Endothelial cell of umbilical vein (primary cell): Measurements from ENCODE around the gene AFF1. TPM values are rescaled to one million over a fixed set of nuclear protein-coding genes. Genes with fewer than 3 reads are reported as not detected.

Source experiments
- BruUV-seq: library from RNA; stranded (reverse); fragments of 400-500 nt; replicated peaks from 2 replicates; lab custom pipeline; 2021; lab: Mats Ljungman, UMichigan
- CTCF ChIA-PET: fragments of 300-600, 350-600 bp; sonication (Branson Sonifier 250); formaldehyde crosslinking; loops from one replicate; lab custom pipeline; 2021; ENCODE audit warnings: antibody characterized with exemption, inconsistent platforms; lab: Charles Lee
- POLR2A ChIA-PET: fragments of 300-600, 350-600 bp; sonication (Branson Sonifier 250); formaldehyde crosslinking; loops from one replicate; lab custom pipeline; 2021; ENCODE audit warnings: antibody characterized with exemption, inconsistent platforms; lab: Charles Lee
- DNase-seq: peaks from one replicate; pipeline ENCODE4 v3.0.0-alpha.2; 2011; ENCODE audit warnings: low read depth, low spot score
- FAIRE-seq: peaks from 2 replicates; lab custom pipeline; 2011; peaks lifted over from hg19 to GRCh38; lab: Jason Lieb, UNC
- H2AFZ ChIP-seq: 2 replicates; pipeline ENCODE4 v1.6.0; 2012; ENCODE audit warnings: low read depth, low read length, control low read depth, inconsistent platforms
- H3K27ac ChIP-seq: 2 replicates; pipeline ENCODE4 v1.5.1; 2011; ENCODE audit warnings: low read depth, mild to moderate bottlenecking, control low read depth, low read length, moderate library complexity; ENCODE audit not compliant: insufficient read depth
- H3K27me3 ChIP-seq, 2 experiments: 2 replicates each; pipeline versions ENCODE4 v1.6.0 to v1.6.1; 2011; ENCODE audit warnings: low read length in 2 of 2, mixed read lengths in 1 of 2; ENCODE audit not compliant: control insufficient read depth in 2 of 2, insufficient read depth in 2 of 2
- H3K36me3 ChIP-seq, 2 experiments: 2 replicates in 1 of 2; 3 replicates in 1 of 2; pipeline ENCODE4 v1.5.1; 2011; ENCODE audit warnings: low read length in 2 of 2, mild to moderate bottlenecking in 1 of 2, moderate library complexity in 1 of 2; ENCODE audit not compliant: control insufficient read depth in 2 of 2, insufficient read depth in 2 of 2; ENCODE audit errors: extremely low read depth in 1 of 2
- H3K4me1 ChIP-seq: 3 replicates; pipeline ENCODE4 v1.5.1; 2011; ENCODE audit warnings: mild to moderate bottlenecking, low read length; ENCODE audit not compliant: control insufficient read depth, insufficient read depth; ENCODE audit errors: extremely low read depth
- H3K4me2 ChIP-seq: 2 replicates; pipeline ENCODE4 v1.6.1; 2011; ENCODE audit warnings: low read length, control low read depth, mixed read lengths; ENCODE audit not compliant: insufficient read depth
- H3K4me3 ChIP-seq, 3 experiments: fragments of 200-600 bp in 1 of 3; sonication (generic), shearing (Covaris generic) in 1 of 3; replicated peaks in 1 of 3; 2 replicates each; pipeline ENCODE4 v1.5.1; 2011 to 2016; ENCODE audit warnings: control low read depth in 3 of 3, low read length in 3 of 3, mild to moderate bottlenecking in 2 of 3, inconsistent platforms in 1 of 3, low read depth in 1 of 3, moderate library complexity in 1 of 3; ENCODE audit not compliant: insufficient read depth in 1 of 3
- H3K79me2 ChIP-seq: 2 replicates; pipeline ENCODE4 v1.6.0; 2012; ENCODE audit warnings: low read length, inconsistent platforms; ENCODE audit not compliant: control insufficient read depth, insufficient read depth
- H3K9ac ChIP-seq: replicated peaks from 2 replicates; pipeline ENCODE3; 2011; ENCODE audit warnings: low read length, control low read depth; ENCODE audit not compliant: insufficient read depth; ENCODE audit errors: extremely low read depth
- H3K9me1 ChIP-seq: replicated peaks from 3 replicates; pipeline ENCODE4 v1.6.0; 2011; ENCODE audit warnings: mild to moderate bottlenecking, low read length; ENCODE audit not compliant: control insufficient read depth, insufficient read depth; ENCODE audit errors: extremely low read depth
- H3K9me3 ChIP-seq: replicated peaks from 2 replicates; pipeline ENCODE4 v1.5.1; 2012; ENCODE audit warnings: low read length, inconsistent platforms; ENCODE audit not compliant: control insufficient read depth, insufficient read depth
- H4K20me1 ChIP-seq: replicated peaks from 2 replicates; pipeline ENCODE3; 2011; ENCODE audit warnings: mild to moderate bottlenecking, low read length; ENCODE audit not compliant: control insufficient read depth, insufficient read depth; ENCODE audit errors: extremely low read depth
- EZH2 ChIP-seq: IDR thresholded peaks from 2 replicates; pipeline ENCODE4 v1.6.1; 2012; ENCODE audit warnings: borderline replicate concordance, low read depth, mild to moderate bottlenecking, moderate library complexity, low read length, inconsistent platforms; ENCODE audit not compliant: severe bottlenecking
- FOS ChIP-seq: IDR thresholded peaks from 2 replicates; pipeline ENCODE4 v1.6.1; 2011; ENCODE audit warnings: mild to moderate bottlenecking, low read length, moderate library complexity, borderline replicate concordance; ENCODE audit not compliant: insufficient read depth
- GATA2 ChIP-seq: IDR thresholded peaks from 2 replicates; pipeline ENCODE4 v1.7.0; 2011; ENCODE audit warnings: low read depth, mild to moderate bottlenecking, moderate library complexity, mixed read lengths, low read length; ENCODE audit not compliant: insufficient read length, insufficient read depth
- JUN ChIP-seq: IDR thresholded peaks from 2 replicates; pipeline ENCODE4 v1.6.1; 2011; ENCODE audit warnings: borderline replicate concordance, low read depth; ENCODE audit not compliant: insufficient read length, insufficient read depth
- MYC ChIP-seq: IDR thresholded peaks from one replicate; pipeline ENCODE4 v1.6.1; 2011; ENCODE audit warnings: mild to moderate bottlenecking, low read depth, low read length
- POLR2A ChIP-seq: IDR thresholded peaks from 2 replicates; pipeline ENCODE4 v1.6.1; 2012; ENCODE audit warnings: low read depth, mild to moderate bottlenecking, control low read depth, low read length
- POLR2AphosphoS5 ChIP-seq: IDR thresholded peaks from 2 replicates; pipeline ENCODE4 v1.6.1; 2012; ENCODE audit warnings: low read depth, mild to moderate bottlenecking, control low read depth, low read length, moderate library complexity; ENCODE audit not compliant: insufficient read depth
- dilution Hi-C: fragments of 300-500 bp; cut with MboI; formaldehyde crosslinking; loops from one replicate; pipeline ENCODE4 v1.15.0; 2019; ENCODE audit warnings: low sequenced_read_pairs; ENCODE audit not compliant: extremely low pct_ligation_motif_present
- intact Hi-C: fragments of 100-400 bp; cut with micrococcal nuclease; formaldehyde crosslinking; loops from one replicate; pipeline ENCODE4 v1.10.0; 2022
- polyA plus RNA-seq, 4 experiments: library from polyadenylated mRNA; depleted of rRNA in 3 of 4; stranded (reverse) in 3 of 4; unstranded in 1 of 4; fragments of >200 nt; gene quantifications; 2 replicates each; pipeline versions ENCODE4 v1.2.1 to v1.2.3, GENCODE V29; 2011 to 2012; ENCODE audit warnings: missing spikeins in 1 of 4
- total RNA-seq: library from RNA; stranded (reverse); gene quantifications from 2 replicates; pipeline ENCODE4 v1.2.3, GENCODE V29; 2021
- TF ChIP-seq, protein P1 (sequence below), 2 donors: IDR thresholded peaks; 1 replicate in 1 of 2; 2 replicates in 1 of 2; pipeline ENCODE4 v1.5.1; 2011; ENCODE audit warnings: low read length in 2 of 2, mild to moderate bottlenecking in 2 of 2, moderate library complexity in 2 of 2, control low read depth in 1 of 2, inconsistent platforms in 1 of 2, low read depth in 1 of 2; ENCODE audit not compliant: insufficient read depth in 1 of 2; ENCODE audit errors: extremely low read depth in 1 of 2
- TF ChIP-seq, protein P2 (sequence below): IDR thresholded peaks from 2 replicates; pipeline ENCODE4 v1.6.1; 2011; ENCODE audit not compliant: insufficient read depth, insufficient read length

Gene AFF1
- total and polyA plus RNA-seq, 2 donors (not counting 3 experiments of a cell fraction or from before 2014, with no cell fraction given), result 26.2 to 106 TPM

DNA sequence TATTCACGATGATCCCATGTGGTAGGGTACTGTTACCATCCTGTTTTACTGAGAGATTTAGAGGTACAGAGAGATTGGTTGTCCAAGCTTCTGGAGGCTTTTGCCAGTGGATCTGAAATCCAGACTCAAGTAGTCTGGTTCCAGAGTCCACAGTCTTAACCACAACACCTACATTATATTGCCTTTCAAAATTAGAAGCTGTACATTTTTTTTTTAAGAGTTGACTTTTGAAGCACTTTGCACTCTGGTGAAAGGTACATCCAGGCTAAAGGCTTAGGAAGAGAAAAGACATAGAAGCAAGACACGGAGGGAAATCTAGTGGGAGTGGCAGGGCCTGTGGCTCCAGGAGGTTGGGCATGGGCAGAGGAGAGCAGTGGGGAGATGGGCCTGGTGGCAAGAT is 122.1 kb downstream of the AFF1 start:
- H3K4me3 ChIP-seq, result no peak overlapping the region
- H2AFZ ChIP-seq, result no peak overlapping the region
- BruUV-seq, result no TSS peak
- H3K9me1 ChIP-seq, result no peaks in the 10 kb centered on the region
- H3K9me3 ChIP-seq, result no peaks in the 10 kb centered on the region
- H3K4me1 ChIP-seq, result peaks cover 22% of the 10 kb centered on the region
- POLR2A ChIA-PET, result no interaction called here
- H3K27me3 ChIP-seq, result no peaks in the 10 kb centered on the region
- H3K9ac ChIP-seq, result no peak overlapping the region
- no peak overlapping the region for H3K27ac ChIP-seq
- CTCF ChIA-PET, result interaction anchor here (1.2 to 3.4 kb wide), 5 partner anchors 16 to 134 kb away, joined by 3 to 16 read pairs (median 3); no protein-coding TSS in a partner anchor
- FAIRE-seq (no peak), DNase-seq (no peak)
- no peak overlapping the region for H3K4me2 ChIP-seq
- dilution Hi-C loops (no loop called here), intact Hi-C loops (no loop called here)
- H3K79me2 ChIP-seq, result peaks cover 49% of the 10 kb centered on the region
- peaks cover 2% of the 10 kb centered on the region for H4K20me1 ChIP-seq
- H3K36me3 ChIP-seq, result peaks cover 0 to 3% of the 10 kb centered on the region in 2 experiments
- no peak for TF ChIP-seq EZH2

DNA sequence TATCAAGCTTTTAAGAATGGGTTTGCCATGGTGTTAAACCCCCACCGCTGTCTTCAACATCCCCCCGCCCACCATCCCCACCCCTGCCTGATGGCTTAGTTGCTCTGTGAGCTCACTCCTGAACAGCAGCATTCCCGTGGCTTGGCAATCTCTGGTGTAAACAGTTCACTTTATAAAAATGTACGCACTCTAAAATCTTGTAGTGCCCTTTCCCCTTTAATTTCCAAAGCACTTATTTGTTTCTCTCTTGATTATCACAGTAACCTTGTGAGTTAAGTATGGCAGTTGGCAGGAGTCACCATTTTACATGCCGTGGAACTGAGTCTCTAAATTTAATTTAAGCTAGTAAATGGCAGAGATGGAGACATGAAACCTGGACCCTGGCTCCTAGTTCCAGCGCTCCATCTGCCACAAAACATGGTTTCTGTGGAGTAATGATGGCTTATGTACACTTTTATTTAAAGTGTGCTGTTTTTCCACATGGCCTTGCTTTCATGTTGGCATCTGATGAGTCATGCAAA is 123.1 kb downstream of the AFF1 start:
- DNase-seq, result no peak
- Histone ChIP-seq H3K9ac (no peak overlapping the region), H3K9me1 (no peaks in the 10 kb centered on the region), H3K79me2 (peaks cover 46% of the 10 kb centered on the region), H2AFZ (no peak overlapping the region), H3K27me3 (no peaks in the 10 kb centered on the region), H3K9me3 (no peaks in the 10 kb centered on the region), H3K27ac (no peak overlapping the region), H3K4me2 (no peak overlapping the region), H3K4me1 (peaks cover 22% of the 10 kb centered on the region), H3K36me3 (peaks cover 0 to 3% of the 10 kb centered on the region in 2 experiments), H4K20me1 (peaks cover 2% of the 10 kb centered on the region), H3K4me3 (no peak overlapping the region)
- BruUV-seq, result no TSS peak
- FAIRE-seq, result no peak
- intact Hi-C loops (no loop called here), dilution Hi-C loops (no loop called here)
- TF ChIP-seq, protein P1, sequence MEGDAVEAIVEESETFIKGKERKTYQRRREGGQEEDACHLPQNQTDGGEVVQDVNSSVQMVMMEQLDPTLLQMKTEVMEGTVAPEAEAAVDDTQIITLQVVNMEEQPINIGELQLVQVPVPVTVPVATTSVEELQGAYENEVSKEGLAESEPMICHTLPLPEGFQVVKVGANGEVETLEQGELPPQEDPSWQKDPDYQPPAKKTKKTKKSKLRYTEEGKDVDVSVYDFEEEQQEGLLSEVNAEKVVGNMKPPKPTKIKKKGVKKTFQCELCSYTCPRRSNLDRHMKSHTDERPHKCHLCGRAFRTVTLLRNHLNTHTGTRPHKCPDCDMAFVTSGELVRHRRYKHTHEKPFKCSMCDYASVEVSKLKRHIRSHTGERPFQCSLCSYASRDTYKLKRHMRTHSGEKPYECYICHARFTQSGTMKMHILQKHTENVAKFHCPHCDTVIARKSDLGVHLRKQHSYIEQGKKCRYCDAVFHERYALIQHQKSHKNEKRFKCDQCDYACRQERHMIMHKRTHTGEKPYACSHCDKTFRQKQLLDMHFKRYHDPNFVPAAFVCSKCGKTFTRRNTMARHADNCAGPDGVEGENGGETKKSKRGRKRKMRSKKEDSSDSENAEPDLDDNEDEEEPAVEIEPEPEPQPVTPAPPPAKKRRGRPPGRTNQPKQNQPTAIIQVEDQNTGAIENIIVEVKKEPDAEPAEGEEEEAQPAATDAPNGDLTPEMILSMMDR (IDR thresholded peaks at IDR 0.05; ENCODE audit: extremely low read depth in 1 of 2, insufficient read depth in 1 of 2, low read depth in 1 of 2, low read length in 2 of 2), result no peak
- TF ChIP-seq POLR2A (no peak), POLR2AphosphoS5 (no peak), EZH2 (no peak), JUN (no peak), FOS (no peak), MYC (no peak), GATA2 (no peak)
- TF ChIP-seq, protein P2, sequence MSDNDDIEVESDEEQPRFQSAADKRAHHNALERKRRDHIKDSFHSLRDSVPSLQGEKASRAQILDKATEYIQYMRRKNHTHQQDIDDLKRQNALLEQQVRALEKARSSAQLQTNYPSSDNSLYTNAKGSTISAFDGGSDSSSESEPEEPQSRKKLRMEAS, result no peak
- ChIA-PET CTCF (interaction anchor here (0.9 to 1.5 kb wide), 4 partner anchors 35 to 135 kb away, joined by 3 to 5 read pairs (median 4); no protein-coding TSS in a partner anchor), POLR2A (no interaction called here)
